GM23338 (cell line): ENCODE data around the gene ZNF579. TPM values are rescaled to one million over a fixed set of nuclear protein-coding genes. Genes with fewer than 3 reads are reported as not detected.

Experiments
- ATAC-seq: fragments of 200-7000 bp; cut with Tn5 transposase; 3 replicates; pipeline ENCODE4 v1.9.1; 2020
- DNase-seq: peaks from one replicate; pipeline ENCODE4 v3.0.0-alpha.2; 2015; ENCODE audit warnings: low spot score
- H2AFZ ChIP-seq: fragments of 200-600 bp; sonication (generic); 2 replicates; pipeline ENCODE4 v1.8.0; 2016; ENCODE audit warnings: antibody characterized with exemption, mild to moderate bottlenecking, moderate library complexity
- H3F3A ChIP-seq: fragments of 200-600 bp; sonication (generic); replicated peaks from 2 replicates; pipeline ENCODE4 v1.8.0; 2017; ENCODE audit warnings: antibody characterized with exemption, mixed run types, low read depth
- H3K27ac ChIP-seq: fragments of 200-600 bp; sonication (generic); 2 replicates; pipeline ENCODE4 v1.6.1; 2016; ENCODE audit warnings: low read depth
- H3K27me3 ChIP-seq: fragments of 200-600 bp; sonication (generic); 2 replicates; pipeline ENCODE4 v1.8.0; 2016; ENCODE audit warnings: mild to moderate bottlenecking, mixed run types, moderate library complexity; ENCODE audit not compliant: insufficient read depth
- H3K36me3 ChIP-seq: fragments of 200-600 bp; sonication (generic); 2 replicates; pipeline ENCODE4 v1.8.0; 2016; ENCODE audit warnings: mild to moderate bottlenecking; ENCODE audit not compliant: insufficient read depth
- H3K4me1 ChIP-seq: fragments of 200-600 bp; sonication (generic); 2 replicates; pipeline ENCODE4 v1.8.0; 2016; ENCODE audit warnings: mild to moderate bottlenecking, moderate library complexity; ENCODE audit not compliant: insufficient read depth
- H3K4me2 ChIP-seq: fragments of 200-600 bp; sonication (generic); 2 replicates; pipeline ENCODE4 v1.7.1; 2017; ENCODE audit warnings: mixed run types
- H3K4me3 ChIP-seq: fragments of 200-600 bp; sonication (generic); 2 replicates; pipeline ENCODE4 v1.6.1; 2016; ENCODE audit warnings: mixed run types
- H3K79me2 ChIP-seq: fragments of 200-600 bp; sonication (generic); replicated peaks from 2 replicates; pipeline ENCODE4 v1.8.0; 2017; ENCODE audit warnings: mild to moderate bottlenecking; ENCODE audit not compliant: insufficient read depth
- H3K9me2 ChIP-seq: fragments of 200-600 bp; sonication (generic); 2 replicates; pipeline ENCODE4 v1.8.0; 2017; ENCODE audit not compliant: insufficient read depth
- H4K20me1 ChIP-seq: fragments of 200-600 bp; sonication (generic); replicated peaks from 2 replicates; pipeline ENCODE4 v1.8.0; 2017; ENCODE audit warnings: mild to moderate bottlenecking; ENCODE audit not compliant: insufficient read depth
- H3K27ac Mint-ChIP-seq: 2 replicates; pipeline ENCODE4 v1.8.0; 2020; ENCODE audit warnings: inconsistent platforms, mild to moderate bottlenecking, moderate library complexity, mixed read lengths
- H3K27me3 Mint-ChIP-seq: 3 replicates; pipeline ENCODE4 v1.8.0; 2022; ENCODE audit warnings: low read depth, mild to moderate bottlenecking, moderate library complexity, mixed read lengths, inconsistent platforms; ENCODE audit not compliant: insufficient read depth, poor library complexity
- H3K36me3 Mint-ChIP-seq: 3 replicates; pipeline ENCODE4 v1.8.0; 2021; ENCODE audit warnings: low read depth, mild to moderate bottlenecking, inconsistent platforms, moderate library complexity, mixed read lengths
- H3K4me1 Mint-ChIP-seq: 3 replicates; pipeline ENCODE4 v1.8.0; 2020; ENCODE audit warnings: mild to moderate bottlenecking, inconsistent platforms, mixed read lengths
- H3K4me3 Mint-ChIP-seq: 3 replicates; pipeline ENCODE4 v1.8.0; 2021; ENCODE audit warnings: moderate library complexity, mild to moderate bottlenecking, inconsistent platforms, mixed read lengths
- H3K9me3 Mint-ChIP-seq: 3 replicates; pipeline ENCODE4 v1.8.0; 2020; ENCODE audit warnings: moderate library complexity, mild to moderate bottlenecking, inconsistent platforms, mixed read lengths
- CREB1 ChIP-seq: fragments of 250-450 bp; sonication (Bioruptor Pico); IDR thresholded peaks from 2 replicates; pipeline ENCODE4 v1.5.0; 2020; ENCODE audit warnings: low read depth, mild to moderate bottlenecking, moderate library complexity
- CTCF ChIP-seq, 2 experiments: fragments of 200-600 bp in 1 of 2; sonication (generic) in 1 of 2; conservative IDR thresholded peaks; 2 replicates each; pipeline versions ENCODE4 v1.5.1 to v1.6.1; 2016 to 2017; ENCODE audit warnings: antibody characterized with exemption in 2 of 2, low read depth in 2 of 2, mild to moderate bottlenecking in 2 of 2, moderate library complexity in 1 of 2
- ETS1 ChIP-seq: IDR thresholded peaks from 2 replicates; pipeline ENCODE4 v1.6.1; 2016; ENCODE audit warnings: antibody characterized with exemption
- EZH2 ChIP-seq: fragments of 200-600 bp; sonication (generic); IDR thresholded peaks from one replicate; pipeline ENCODE4 v1.8.0; 2017; ENCODE audit warnings: antibody characterized with exemption, mild to moderate bottlenecking, low read depth; ENCODE audit not compliant: unreplicated experiment
- EZH2phosphoT487 ChIP-seq: fragments of 200-600 bp; sonication (generic); IDR thresholded peaks from one replicate; pipeline ENCODE4 v1.8.1; 2018; ENCODE audit warnings: antibody characterized with exemption; ENCODE audit not compliant: unreplicated experiment
- JUNB ChIP-seq: IDR thresholded peaks from one replicate; pipeline ENCODE4 v1.6.1; 2016; ENCODE audit warnings: antibody characterized with exemption; ENCODE audit not compliant: unreplicated experiment
- NANOG ChIP-seq: IDR thresholded peaks from 2 replicates; pipeline ENCODE4 v1.6.1; 2016; ENCODE audit warnings: antibody characterized with exemption, borderline replicate concordance
- POLR2AphosphoS5 ChIP-seq: IDR thresholded peaks from 2 replicates; pipeline ENCODE4 v1.6.1; 2016; ENCODE audit warnings: antibody characterized with exemption, low read depth
- REST ChIP-seq: IDR thresholded peaks from one replicate; pipeline ENCODE4 v1.6.1; 2018; ENCODE audit warnings: antibody characterized with exemption; ENCODE audit not compliant: unreplicated experiment
- STAT1 ChIP-seq: IDR thresholded peaks from one replicate; pipeline ENCODE4 v1.6.1; 2016; ENCODE audit warnings: antibody characterized with exemption; ENCODE audit not compliant: unreplicated experiment
- ZNF114 ChIP-seq: fragments of 250-450 bp; sonication (Bioruptor Pico); IDR thresholded peaks from 2 replicates; pipeline ENCODE4 v1.5.0; 2020; ENCODE audit warnings: mild to moderate bottlenecking, moderate library complexity
- ZNF331 ChIP-seq: fragments of 250-450 bp; sonication (Bioruptor Pico); IDR thresholded peaks from 2 replicates; pipeline ENCODE4 v1.5.0; 2020; ENCODE audit warnings: low read depth, mild to moderate bottlenecking, moderate library complexity
- ZNF462 ChIP-seq: fragments of 250-450 bp; sonication (Bioruptor Pico); IDR thresholded peaks from 2 replicates; pipeline ENCODE4 v1.5.0; 2020; ENCODE audit warnings: mild to moderate bottlenecking, moderate library complexity
- polyA plus RNA-seq: library from polyadenylated mRNA; unstranded; fragments of >200 nt; fragmentation: Nextera tagmentation; extraction: Ambion mirVana; gene quantifications from 2 replicates; pipeline ENCODE4 v1.2.1, GENCODE V29; 2016
- total RNA-seq: library from RNA; depleted of rRNA; stranded (reverse); fragments of >200 nt; shearing (Covaris generic); gene quantifications from 2 replicates; pipeline ENCODE4 v1.2.3, GENCODE V29; 2014

ZNF579 gene
- total and polyA plus RNA-seq, 2 experiments from 2014 or later = 7.3 to 12.2 TPM

- H3K36me3 Mint-ChIP-seq = peaks cover 8% of the 10 kb centered on the region; the same call in 2 of the 3 replicates
- peaks cover 27% of the 10 kb centered on the region for H3K27me3 Mint-ChIP-seq
- Histone ChIP-seq H3K9me2 (no peaks in the 10 kb centered on the region), H3K27ac (no peak overlapping the region), H3K36me3 (no peaks in the 10 kb centered on the region), H3K4me1 (peaks cover 25% of the 10 kb centered on the region), H4K20me1 (no peaks in the 10 kb centered on the region), H3K4me2 (peak overlapping the region; percentile 84), H3K27me3 (peaks cover 34% of the 10 kb centered on the region), H3F3A (peaks cover 17% of the 10 kb centered on the region), H3K79me2 (no peaks in the 10 kb centered on the region), H2AFZ (no peak overlapping the region), H3K4me3 (peak overlapping the region; percentile 53)
- peak overlapping the region; percentile 79 for H3K4me3 Mint-ChIP-seq
- H3K4me1 Mint-ChIP-seq = peaks cover 37% of the 10 kb centered on the region
- no peaks in the 10 kb centered on the region; the same call in 1 of the 3 replicates for H3K9me3 Mint-ChIP-seq
- peak; percentile 26; the same call in 1 of the 2 replicates for TF ChIP-seq CREB1
- TF ChIP-seq ZNF114 (CRISPR knock-in tag) = no peak
- 0 out of 2 replicates have a peak, but pooled peaks have one; percentile 20 for TF ChIP-seq POLR2AphosphoS5
- no peak for TF ChIP-seq NANOG
- TF ChIP-seq EZH2 = no peak
- no peak for TF ChIP-seq STAT1
- TF ChIP-seq ZNF462 = no peak
- no peak for TF ChIP-seq ZNF331 (CRISPR knock-in tag)
- no peak for TF ChIP-seq EZH2phosphoT487
- no peak for TF ChIP-seq ETS1
- TF ChIP-seq REST = no peak
- no peak for TF ChIP-seq JUNB
- no peak for TF ChIP-seq CTCF (conservative IDR thresholded peaks at IDR 0.05; ENCODE audit: low read depth in 2 of 2)
- ATAC-seq (peak; percentile 89), DNase-seq (peak; percentile 98)
- peak overlapping the region; percentile 70; the same call in 1 of the 2 replicates for H3K27ac Mint-ChIP-seq
Measured at GRCh38 chr19:55586976-55587668, 6.5 kb upstream of the ZNF579 start.
